GM23248 (cell line): ENCODE results near the gene PLAAT1. TPM values are rescaled to one million over a fixed set of nuclear protein-coding genes. Genes with fewer than 3 reads are reported as not detected.
A peak's percentile ranks its signal among the peaks of the same experiment; 100 is the strongest.

Experiments
- DNase-seq: peaks from one replicate; pipeline ENCODE4 v3.0.0-alpha.2; 2015
- H2AFZ ChIP-seq: fragments of 200-600 bp; sonication (generic); 2 replicates; pipeline ENCODE4 v1.6.1; 2016; ENCODE audit warnings: antibody characterized with exemption
- H3F3A ChIP-seq: fragments of 200-600 bp; sonication (generic); 2 replicates; pipeline ENCODE4 v1.6.1; 2016; ENCODE audit warnings: mild to moderate bottlenecking, antibody characterized with exemption, mixed run types; ENCODE audit not compliant: insufficient read depth
- H3K27ac ChIP-seq: fragments of 200-600 bp; sonication (generic); 2 replicates; pipeline ENCODE4 v1.5.1; 2016; ENCODE audit warnings: mild to moderate bottlenecking
- H3K27me3 ChIP-seq: fragments of 200-600 bp; sonication (generic); replicated peaks from 2 replicates; pipeline ENCODE4 v1.6.1; 2016; ENCODE audit warnings: mild to moderate bottlenecking; ENCODE audit not compliant: insufficient read depth
- H3K36me3 ChIP-seq: fragments of 200-600 bp; sonication (generic); 2 replicates; pipeline ENCODE4 v1.6.1; 2016; ENCODE audit warnings: low read depth, mild to moderate bottlenecking
- H3K4me1 ChIP-seq: fragments of 200-600 bp; sonication (generic); 2 replicates; pipeline ENCODE4 v1.6.1; 2016; ENCODE audit warnings: mild to moderate bottlenecking; ENCODE audit not compliant: insufficient read depth
- H3K4me2 ChIP-seq: fragments of 200-600 bp; sonication (generic); one replicate; pipeline ENCODE4 v1.6.1; 2016; ENCODE audit warnings: mild to moderate bottlenecking; ENCODE audit not compliant: unreplicated experiment
- H3K4me3 ChIP-seq: fragments of 200-600 bp; sonication (generic); 2 replicates; pipeline ENCODE4 v1.5.1; 2016; ENCODE audit warnings: mild to moderate bottlenecking
- H3K79me2 ChIP-seq: fragments of 200-600 bp; sonication (generic); 2 replicates; pipeline ENCODE4 v1.6.1; 2016; ENCODE audit warnings: mild to moderate bottlenecking; ENCODE audit not compliant: insufficient read depth
- H3K9ac ChIP-seq: fragments of 200-600 bp; sonication (generic); 2 replicates; pipeline ENCODE4 v1.6.1; 2016; ENCODE audit warnings: mild to moderate bottlenecking
- H3K9me2 ChIP-seq: fragments of 200-600 bp; sonication (generic); 2 replicates; pipeline ENCODE4 v1.6.1; 2016; ENCODE audit warnings: mixed run types, mild to moderate bottlenecking, moderate library complexity; ENCODE audit not compliant: insufficient read depth
- H3K9me3 ChIP-seq: fragments of 200-600 bp; sonication (generic); one replicate; pipeline ENCODE4 v1.6.1; 2017; ENCODE audit warnings: low read depth
- H4K20me1 ChIP-seq: fragments of 200-600 bp; sonication (generic); 2 replicates; pipeline ENCODE4 v1.6.0; 2016; ENCODE audit not compliant: insufficient read depth
- EZH2 ChIP-seq: fragments of 200-600 bp; sonication (generic); IDR thresholded peaks from 2 replicates; pipeline ENCODE4 v1.6.1; 2018; ENCODE audit warnings: antibody characterized with exemption, mild to moderate bottlenecking; ENCODE audit not compliant: insufficient read depth, poor library complexity, severe bottlenecking
- EZH2phosphoT487 ChIP-seq: fragments of 200-600 bp; sonication (generic); IDR thresholded peaks from 2 replicates; pipeline ENCODE4 v1.6.1; 2018; ENCODE audit warnings: antibody characterized with exemption, moderate library complexity, mild to moderate bottlenecking, low read depth; ENCODE audit not compliant: insufficient read depth
- WGBS, 2 experiments: methylation state at CpG; one replicate each; pipeline ENCODE4 v1.1.6; 2015 to 2017; ENCODE audit warnings: low lambda C conversion rate in 2 of 2, low coverage in 1 of 2; ENCODE audit errors: missing lambda C conversion rate in 2 of 2; 5-methylcytosine and 5-hydroxymethylcytosine counted together
- in situ Hi-C: fragments of 300-500 bp; cut with MboI; formaldehyde crosslinking; loops from 2 replicates; pipeline ENCODE4 v1.15.0; 2020
- polyA plus RNA-seq: library from polyadenylated mRNA; unstranded; fragments of >200 nt; fragmentation: Nextera tagmentation; extraction: Ambion mirVana; gene quantifications from 2 replicates; pipeline ENCODE4 v1.2.1, GENCODE V29; 2016
- total RNA-seq: library from RNA; depleted of rRNA; stranded (reverse); fragments of >200 nt; shearing (Covaris generic); gene quantifications from 2 replicates; pipeline ENCODE4 v1.2.3, GENCODE V29; 2014

The PLAAT1 gene
- total and polyA plus RNA-seq, 2 experiments from 2014 or later, result not detected

- Histone ChIP-seq H3K27me3 (no peaks in the 10 kb centered on the region), H3K4me1 (no peaks in the 10 kb centered on the region), H3K9me2 (no peaks in the 10 kb centered on the region), H3K9ac (no peak overlapping the region), H3K27ac (no peak overlapping the region), H4K20me1 (no peaks in the 10 kb centered on the region), H3F3A (no peaks in the 10 kb centered on the region), H3K9me3 (no peaks in the 10 kb centered on the region), H3K79me2 (no peaks in the 10 kb centered on the region), H3K36me3 (no peaks in the 10 kb centered on the region), H3K4me3 (no peak overlapping the region), H3K4me2 (no peak overlapping the region), H2AFZ (no peak overlapping the region)
- 27 to 30% methylated on average over 1 of the region's 1 CpG for WGBS, 2 experiments
- TF ChIP-seq EZH2phosphoT487 (no peak), EZH2 (no peak)
- no peak for DNase-seq
- in situ Hi-C loops, result no loop called here
Measured at GRCh38 chr3:193210618-193211017, 30.4 kb upstream of the PLAAT1 start.

- H3K4me1 ChIP-seq, result no peaks in the 10 kb centered on the region
- in situ Hi-C loops, result no loop called here
- no peaks in the 10 kb centered on the region for H4K20me1 ChIP-seq
- H3K9me3 ChIP-seq, result no peaks in the 10 kb centered on the region
- no peak overlapping the region for H2AFZ ChIP-seq
- H3K27ac ChIP-seq, result no peak overlapping the region
- DNase-seq, result no peak
- TF ChIP-seq EZH2, result no peak
- no peak for TF ChIP-seq EZH2phosphoT487
- no peaks in the 10 kb centered on the region for H3K27me3 ChIP-seq
- no peaks in the 10 kb centered on the region for H3K9me2 ChIP-seq
- WGBS, 2 experiments, result 12 to 19% methylated on average over 2 of the region's 2 CpGs
- H3K36me3 ChIP-seq, result no peaks in the 10 kb centered on the region
- H3K79me2 ChIP-seq, result no peaks in the 10 kb centered on the region
- H3K9ac ChIP-seq, result no peak overlapping the region
- H3K4me3 ChIP-seq, result no peak overlapping the region
- H3K4me2 ChIP-seq, result no peak overlapping the region
- no peaks in the 10 kb centered on the region for H3F3A ChIP-seq
Measured at GRCh38 chr3:193211173-193211572, 29.8 kb upstream of the PLAAT1 start.

GRCh38 chr3:193211984-193212383 lies 29.0 kb upstream of the PLAAT1 start:
- H3K9me2 ChIP-seq, result no peaks in the 10 kb centered on the region
- in situ Hi-C loops, result no loop called here

GRCh38 chr3:193212844-193213243 lies 28.2 kb upstream of the PLAAT1 start:
- H3K36me3 ChIP-seq, result no peaks in the 10 kb centered on the region
- H3K9me2 ChIP-seq, result no peaks in the 10 kb centered on the region
- in situ Hi-C loops, result no loop called here
- H3K4me3 ChIP-seq, result no peak overlapping the region
- no peaks in the 10 kb centered on the region for H3K9me3 ChIP-seq
- WGBS, 2 experiments, result 0 to 9% methylated on average over 1 of the region's 1 CpG
- no peak overlapping the region for H3K9ac ChIP-seq
- no peak overlapping the region for H3K27ac ChIP-seq
- H3K4me1 ChIP-seq, result no peaks in the 10 kb centered on the region
- DNase-seq, result no peak
- no peak overlapping the region for H2AFZ ChIP-seq
- H3K4me2 ChIP-seq, result no peak overlapping the region
- no peaks in the 10 kb centered on the region for H3K27me3 ChIP-seq
- no peaks in the 10 kb centered on the region for H3F3A ChIP-seq
- H3K79me2 ChIP-seq, result no peaks in the 10 kb centered on the region
- no peaks in the 10 kb centered on the region for H4K20me1 ChIP-seq
- TF ChIP-seq EZH2 (no peak), EZH2phosphoT487 (no peak)

More at GRCh38 chr3:193211984-193212383, 29.0 kb upstream of the PLAAT1 start:
- Histone ChIP-seq H2AFZ (no peak overlapping the region), H3K79me2 (no peaks in the 10 kb centered on the region), H3K4me3 (no peak overlapping the region), H3K36me3 (no peaks in the 10 kb centered on the region), H3K27ac (no peak overlapping the region), H3K27me3 (no peaks in the 10 kb centered on the region), H3K9me3 (no peaks in the 10 kb centered on the region), H3F3A (no peaks in the 10 kb centered on the region), H3K4me1 (no peaks in the 10 kb centered on the region), H4K20me1 (no peaks in the 10 kb centered on the region), H3K9ac (no peak overlapping the region), H3K4me2 (no peak overlapping the region)
- TF ChIP-seq EZH2, result no peak
- no peak for TF ChIP-seq EZH2phosphoT487
- 0% methylated on average over 1 of the region's 1 CpG for WGBS, 2 experiments
- DNase-seq, result no peak

DNA sequence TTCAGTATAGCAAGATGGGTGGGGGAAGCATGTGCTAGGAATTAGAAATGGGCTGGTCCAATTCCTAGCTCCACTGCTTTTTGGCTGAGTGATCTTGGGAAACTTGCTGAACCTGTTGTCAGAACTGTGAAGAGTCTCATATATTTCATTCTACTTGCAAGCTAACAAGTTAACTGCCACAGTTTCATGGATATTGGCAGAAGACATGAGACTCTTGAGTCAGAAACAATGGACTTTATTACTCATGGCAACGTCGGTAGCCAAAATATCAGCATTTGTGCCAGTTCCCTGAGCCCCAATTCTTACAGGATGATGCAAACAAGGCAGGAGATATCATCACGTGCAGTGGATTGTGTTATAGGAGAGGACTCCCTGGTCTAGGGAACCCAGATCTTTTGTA lies 26.6 kb upstream of the PLAAT1 start:
- Histone ChIP-seq H3F3A (no peaks in the 10 kb centered on the region), H2AFZ (no peak overlapping the region), H3K4me1 (no peaks in the 10 kb centered on the region), H3K79me2 (no peaks in the 10 kb centered on the region), H3K9me2 (no peaks in the 10 kb centered on the region), H3K36me3 (no peaks in the 10 kb centered on the region), H3K27me3 (no peaks in the 10 kb centered on the region), H3K9ac (no peak overlapping the region), H3K27ac (no peak overlapping the region), H3K4me2 (no peak overlapping the region), H3K4me3 (no peak overlapping the region), H4K20me1 (no peaks in the 10 kb centered on the region), H3K9me3 (no peaks in the 10 kb centered on the region)
- in situ Hi-C loops, result no loop called here
- DNase-seq, result peak; percentile 6
- 0 to 2% methylated on average over 3 of the region's 3 CpGs for WGBS, 2 experiments
- TF ChIP-seq EZH2, result no peak
- TF ChIP-seq EZH2phosphoT487, result no peak
